ENCODE measurements around the gene CBR4. TPM values are rescaled to one million over a fixed set of nuclear protein-coding genes. Genes with fewer than 3 reads are reported as not detected.
A peak's percentile ranks its signal among the peaks of the same experiment; 100 is the strongest.

CBR4 gene
- total and polyA plus RNA-seq, 2 donors (not counting 1 experiment from before 2014, with no cell fraction given) = 3.3 to 19.0 TPM

DNA sequence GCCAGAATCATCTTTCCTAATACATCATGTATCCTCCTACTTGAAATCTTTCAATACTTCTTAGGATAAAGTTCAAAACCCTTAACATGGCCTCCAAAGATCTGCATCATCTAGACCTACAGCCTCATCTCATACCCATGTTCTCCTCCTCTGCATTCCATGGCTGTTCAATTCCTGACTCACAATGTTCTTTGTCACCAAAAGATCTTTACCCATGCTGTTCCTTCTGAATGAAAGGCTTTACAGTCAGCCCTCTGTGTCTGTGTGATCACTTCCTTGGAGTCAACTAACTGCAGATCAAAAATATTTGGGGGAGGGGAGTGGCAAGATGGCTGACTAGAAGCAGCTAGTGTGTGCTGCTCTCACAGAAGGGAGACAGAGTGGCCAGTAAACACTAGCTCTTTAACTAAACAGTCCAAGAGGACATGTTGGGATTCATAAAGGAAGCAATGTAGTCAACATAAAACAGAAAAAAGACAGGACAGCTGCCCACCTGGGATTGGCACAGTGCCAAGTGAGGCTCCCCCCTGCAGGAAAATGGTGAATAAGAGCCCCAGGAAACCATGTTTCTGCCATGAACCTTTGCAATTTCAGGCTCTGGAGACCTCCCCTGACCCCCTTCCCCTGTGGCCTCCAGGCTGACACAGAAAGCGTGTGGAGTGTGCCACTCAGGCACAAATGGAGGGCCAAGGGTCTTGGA lies 31.9 kb downstream of the CBR4 start:
- no peak overlapping the region for H3K4me2 ChIP-seq (ENCODE audit: extremely low read depth, insufficient read depth, low read length)
- H3K4me1 ChIP-seq (ENCODE audit: control insufficient read depth, extremely low read depth, insufficient read depth, low read length) = peaks cover 5% of the 10 kb centered on the region
- H3K27me3 ChIP-seq (ENCODE audit: control insufficient read depth, insufficient read depth, low read length) = no peaks in the 10 kb centered on the region
- no peak overlapping the region for H2AFZ ChIP-seq (ENCODE audit: low read length)
- peak in 1 of 2 donors; percentile 50 for DNase-seq (ENCODE audit: low read depth in 2 of 2)
- no peaks in the 10 kb centered on the region for H3K79me2 ChIP-seq (ENCODE audit: control insufficient read depth, insufficient read depth, low read length)
- no peaks in the 10 kb centered on the region for H3K36me3 ChIP-seq (ENCODE audit: control insufficient read depth, insufficient read depth, low read length)
- no peak overlapping the region for H3K9ac ChIP-seq (ENCODE audit: insufficient read depth, low read length)
- no peak for TF ChIP-seq EZH2 (IDR thresholded peaks at IDR 0.05; ENCODE audit: low read length, missing control alignments)
- TF ChIP-seq, protein P1, sequence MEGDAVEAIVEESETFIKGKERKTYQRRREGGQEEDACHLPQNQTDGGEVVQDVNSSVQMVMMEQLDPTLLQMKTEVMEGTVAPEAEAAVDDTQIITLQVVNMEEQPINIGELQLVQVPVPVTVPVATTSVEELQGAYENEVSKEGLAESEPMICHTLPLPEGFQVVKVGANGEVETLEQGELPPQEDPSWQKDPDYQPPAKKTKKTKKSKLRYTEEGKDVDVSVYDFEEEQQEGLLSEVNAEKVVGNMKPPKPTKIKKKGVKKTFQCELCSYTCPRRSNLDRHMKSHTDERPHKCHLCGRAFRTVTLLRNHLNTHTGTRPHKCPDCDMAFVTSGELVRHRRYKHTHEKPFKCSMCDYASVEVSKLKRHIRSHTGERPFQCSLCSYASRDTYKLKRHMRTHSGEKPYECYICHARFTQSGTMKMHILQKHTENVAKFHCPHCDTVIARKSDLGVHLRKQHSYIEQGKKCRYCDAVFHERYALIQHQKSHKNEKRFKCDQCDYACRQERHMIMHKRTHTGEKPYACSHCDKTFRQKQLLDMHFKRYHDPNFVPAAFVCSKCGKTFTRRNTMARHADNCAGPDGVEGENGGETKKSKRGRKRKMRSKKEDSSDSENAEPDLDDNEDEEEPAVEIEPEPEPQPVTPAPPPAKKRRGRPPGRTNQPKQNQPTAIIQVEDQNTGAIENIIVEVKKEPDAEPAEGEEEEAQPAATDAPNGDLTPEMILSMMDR (conservative IDR thresholded peaks at IDR 0.05 in 1 of 2, IDR thresholded peaks at IDR 0.05 in 1 of 2; ENCODE audit: low read depth in 1 of 2, low read length in 2 of 2) = no peak
- H3K4me3 ChIP-seq (replicated peaks in 1 of 4; ENCODE audit: control extremely low read depth in 1 of 4, insufficient read depth in 1 of 4, low read depth in 3 of 4, low read length in 4 of 4) = no peak overlapping the region
- H4K20me1 ChIP-seq (ENCODE audit: control insufficient read depth, extremely low read depth, insufficient read depth, low read length) = no peaks in the 10 kb centered on the region
- no peaks in the 10 kb centered on the region for H3K9me3 ChIP-seq (ENCODE audit: control insufficient read depth, insufficient read depth, low read depth, low read length)
- H3K27ac ChIP-seq (ENCODE audit: insufficient read depth, low read length) = no peak overlapping the region

DNA sequence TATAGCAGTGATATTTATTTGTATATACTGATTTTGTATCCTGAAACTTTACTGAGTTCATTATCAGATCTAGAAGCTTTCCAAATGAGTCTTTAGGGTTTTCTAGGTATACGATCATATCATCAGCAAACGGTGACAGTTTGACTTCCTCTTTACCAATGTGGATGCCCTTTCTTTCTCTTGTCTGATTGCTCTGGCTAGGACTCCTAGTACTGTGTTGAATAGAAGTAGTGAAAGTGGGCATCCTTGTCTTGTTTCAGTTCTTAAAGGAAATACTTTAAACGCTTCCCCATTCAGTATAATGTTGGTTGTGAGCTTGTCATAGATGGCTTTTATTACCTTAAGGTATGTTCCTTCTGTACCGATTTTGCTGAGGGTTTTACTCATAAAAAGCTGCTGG lies 37.5 kb downstream of the CBR4 start:
- Histone ChIP-seq H3K9ac (ENCODE audit: insufficient read depth, low read length) (no peak overlapping the region), H3K4me1 (ENCODE audit: control insufficient read depth, extremely low read depth, insufficient read depth, low read length) (no peaks in the 10 kb centered on the region), H2AFZ (ENCODE audit: low read length) (no peak overlapping the region), H3K9me3 (ENCODE audit: control insufficient read depth, insufficient read depth, low read depth, low read length) (no peaks in the 10 kb centered on the region), H3K4me3 (replicated peaks in 1 of 4; ENCODE audit: control extremely low read depth in 1 of 4, insufficient read depth in 1 of 4, low read depth in 3 of 4, low read length in 4 of 4) (no peak overlapping the region), H3K4me2 (ENCODE audit: extremely low read depth, insufficient read depth, low read length) (no peak overlapping the region), H3K36me3 (ENCODE audit: control insufficient read depth, insufficient read depth, low read length) (no peaks in the 10 kb centered on the region), H3K79me2 (ENCODE audit: control insufficient read depth, insufficient read depth, low read length) (no peaks in the 10 kb centered on the region), H3K27me3 (ENCODE audit: control insufficient read depth, insufficient read depth, low read length) (no peaks in the 10 kb centered on the region), H3K27ac (ENCODE audit: insufficient read depth, low read length) (no peak overlapping the region), H4K20me1 (ENCODE audit: control insufficient read depth, extremely low read depth, insufficient read depth, low read length) (no peaks in the 10 kb centered on the region)
- no peak for DNase-seq (ENCODE audit: low read depth in 2 of 2)
- no peak for TF ChIP-seq EZH2 (IDR thresholded peaks at IDR 0.05; ENCODE audit: low read length, missing control alignments)
- TF ChIP-seq, protein P1 (conservative IDR thresholded peaks at IDR 0.05 in 1 of 2, IDR thresholded peaks at IDR 0.05 in 1 of 2; ENCODE audit: low read depth in 1 of 2, low read length in 2 of 2) = no peak

DNA sequence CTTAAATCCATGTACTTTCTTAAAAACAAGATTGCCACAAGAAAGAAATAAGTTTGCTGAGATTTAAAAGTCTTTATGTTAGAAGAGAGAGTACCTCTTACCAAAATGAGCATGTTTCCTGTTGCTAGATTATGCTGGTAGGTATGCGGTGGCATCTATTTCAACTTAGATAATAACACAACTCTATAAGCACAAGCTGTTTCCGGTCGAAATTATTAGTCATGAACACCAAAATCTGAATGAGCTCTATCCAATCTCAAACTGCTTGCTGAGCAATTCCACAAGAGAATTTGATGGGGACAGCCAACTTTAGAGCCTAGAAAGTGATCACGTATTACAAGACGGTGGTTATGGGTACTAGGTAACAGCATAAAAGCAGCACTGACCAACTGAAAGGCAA lies 49.3 kb downstream of the CBR4 start:
- no peak overlapping the region for H3K4me3 ChIP-seq (replicated peaks in 1 of 4; ENCODE audit: control extremely low read depth in 1 of 4, insufficient read depth in 1 of 4, low read depth in 3 of 4, low read length in 4 of 4)
- TF ChIP-seq, protein P1 (conservative IDR thresholded peaks at IDR 0.05 in 1 of 2, IDR thresholded peaks at IDR 0.05 in 1 of 2; ENCODE audit: low read depth in 1 of 2, low read length in 2 of 2) = no peak
- TF ChIP-seq EZH2 (IDR thresholded peaks at IDR 0.05; ENCODE audit: low read length, missing control alignments) = no peak
- no peaks in the 10 kb centered on the region for H3K27me3 ChIP-seq (ENCODE audit: control insufficient read depth, insufficient read depth, low read length)

More for the DNA sequence above, 49.3 kb downstream of the CBR4 start:
- no peaks in the 10 kb centered on the region for H3K9me3 ChIP-seq (ENCODE audit: control insufficient read depth, insufficient read depth, low read depth, low read length)
- H4K20me1 ChIP-seq (ENCODE audit: control insufficient read depth, extremely low read depth, insufficient read depth, low read length) = no peaks in the 10 kb centered on the region
- H3K4me2 ChIP-seq (ENCODE audit: extremely low read depth, insufficient read depth, low read length) = no peak overlapping the region
- H3K36me3 ChIP-seq (ENCODE audit: control insufficient read depth, insufficient read depth, low read length) = no peaks in the 10 kb centered on the region
- no peak overlapping the region for H3K9ac ChIP-seq (ENCODE audit: insufficient read depth, low read length)
- DNase-seq (ENCODE audit: low read depth in 2 of 2) = no peak
- H3K79me2 ChIP-seq (ENCODE audit: control insufficient read depth, insufficient read depth, low read length) = no peaks in the 10 kb centered on the region
- no peaks in the 10 kb centered on the region for H3K4me1 ChIP-seq (ENCODE audit: control insufficient read depth, extremely low read depth, insufficient read depth, low read length)
- no peak overlapping the region for H2AFZ ChIP-seq (ENCODE audit: low read length)
- no peak overlapping the region for H3K27ac ChIP-seq (ENCODE audit: insufficient read depth, low read length)
